Naive thymus-derived CD4-positive, alpha-beta T cell (primary cell): Measurements from ENCODE around the gene BIRC3. TPM values are rescaled to one million over a fixed set of nuclear protein-coding genes. Genes with fewer than 3 reads are reported as not detected.
"Not testable (repeated sequence)": the region's sequence is repeated elsewhere in the genome, so short reads cannot be mapped to it uniquely, and the experiment has no call there.

Source experiments
- ATAC-seq: fragments of 150-1000 bp; cut with Tn5 transposase; 2 replicates; pipeline ENCODE4 v1.10.0; 2021; ENCODE audit warnings: mild to moderate bottlenecking, moderate library complexity
- CTCF ChIA-PET: fragments of 350-600 bp; sonication (Branson Sonifier 250); formaldehyde crosslinking; loops from one replicate; lab custom pipeline; 2021; ENCODE audit warnings: antibody characterized with exemption; lab: Charles Lee
- POLR2A ChIA-PET: fragments of 350-600 bp; sonication (Branson Sonifier 250); formaldehyde crosslinking; loops from one replicate; lab custom pipeline; 2021; ENCODE audit warnings: antibody characterized with exemption, inconsistent platforms; lab: Charles Lee
- DNase-seq, 9 donors: peaks; one replicate each; pipeline versions ENCODE4 v3.0.0 to v3.0.0-alpha.2; 2020 to 2022; ENCODE audit warnings: mixed read lengths in 1 of 9
- H3K27ac ChIP-seq: one replicate; pipeline ENCODE4 v1.7.0; 2013; ENCODE audit warnings: mild to moderate bottlenecking, low read depth, low read length, moderate library complexity
- H3K27me3 ChIP-seq, 2 donors: one replicate each; pipeline ENCODE4 v1.7.0; 2013; ENCODE audit warnings: low read length in 2 of 2, mild to moderate bottlenecking in 2 of 2, moderate library complexity in 2 of 2; ENCODE audit not compliant: control insufficient read depth in 2 of 2, insufficient read depth in 2 of 2
- H3K36me3 ChIP-seq, 3 experiments: 1 replicate in 2 of 3; 2 replicates in 1 of 3; pipeline ENCODE4 v1.7.0; 2013; ENCODE audit warnings: low read length in 3 of 3, mild to moderate bottlenecking in 3 of 3, moderate library complexity in 1 of 3; ENCODE audit not compliant: insufficient read depth in 3 of 3, control insufficient read depth in 2 of 3
- H3K4me1 ChIP-seq, 2 donors: one replicate each; pipeline ENCODE4 v1.7.0; 2013; ENCODE audit warnings: low read length in 2 of 2, mild to moderate bottlenecking in 2 of 2, moderate library complexity in 1 of 2; ENCODE audit not compliant: control insufficient read depth in 2 of 2, insufficient read depth in 2 of 2
- H3K4me3 ChIP-seq: 2 replicates; pipeline ENCODE4 v1.7.0; 2013; ENCODE audit warnings: mild to moderate bottlenecking, low read length
- H3K9me3 ChIP-seq, 3 experiments: 1 replicate in 2 of 3; 2 replicates in 1 of 3; pipeline ENCODE4 v1.7.0; 2013; ENCODE audit warnings: low read length in 3 of 3; ENCODE audit not compliant: control insufficient read depth in 2 of 3
- H3K27ac Mint-ChIP-seq, 9 donors: one replicate each; pipeline ENCODE4 v1.8.0; 2020 to 2022; ENCODE audit warnings: mixed read lengths in 9 of 9, mild to moderate bottlenecking in 8 of 9, moderate library complexity in 5 of 9, inconsistent platforms in 2 of 9
- H3K27me3 Mint-ChIP-seq, 5 donors: one replicate each; pipeline ENCODE4 v1.8.0; 2021 to 2022; ENCODE audit warnings: mixed read lengths in 5 of 5, mild to moderate bottlenecking in 1 of 5
- H3K36me3 Mint-ChIP-seq, 5 donors: one replicate each; pipeline ENCODE4 v1.8.0; 2020 to 2022; ENCODE audit warnings: mixed read lengths in 5 of 5, mild to moderate bottlenecking in 3 of 5, inconsistent platforms in 1 of 5
- H3K4me1 Mint-ChIP-seq, 7 donors: one replicate each; pipeline ENCODE4 v1.8.0; 2020 to 2022; ENCODE audit warnings: mixed read lengths in 7 of 7, mild to moderate bottlenecking in 3 of 7, inconsistent platforms in 1 of 7
- H3K4me3 Mint-ChIP-seq, 10 donors: one replicate each; pipeline ENCODE4 v1.8.0; 2020 to 2022; ENCODE audit warnings: mild to moderate bottlenecking in 10 of 10, mixed read lengths in 10 of 10, moderate library complexity in 6 of 10, inconsistent platforms in 2 of 10
- H3K9me3 Mint-ChIP-seq, 11 donors: one replicate each; pipeline ENCODE4 v1.8.0; 2020 to 2022; ENCODE audit warnings: mixed read lengths in 11 of 11, mild to moderate bottlenecking in 4 of 11, inconsistent platforms in 1 of 11, moderate library complexity in 1 of 11
- intact Hi-C, 2 donors: fragments of 100-400 bp; cut with micrococcal nuclease; formaldehyde crosslinking; loops; one replicate each; pipeline ENCODE4 v1.15.1; 2023
- polyA plus RNA-seq, 2 donors: library from polyadenylated mRNA; unstranded; fragments of 300-500 nt; fragmentation: Illumina TruSeq; gene quantifications; one replicate each; pipeline ENCODE4 v1.2.3, GENCODE V29; 2021
- total RNA-seq, 6 experiments: library from RNA in 5 of 6; stranded (reverse) in 5 of 6; gene quantifications; 1 replicate in 5 of 6; 2 replicates in 1 of 6; pipeline ENCODE4 v1.2.3 and lab custom pipeline; 2021 to 2026

Gene BIRC3
- total and polyA plus RNA-seq, 7 experiments from 2014 or later, result 18.8 to 160 (median 68.1) TPM

- Histone ChIP-seq H3K4me1 (peaks cover 12% of the 10 kb centered on the region in 2 donors), H3K36me3 (no peaks in the 10 kb centered on the region), H3K9me3 (no peaks in the 10 kb centered on the region), H3K27me3 (no peaks in the 10 kb centered on the region), H3K4me3 (no peak overlapping the region), H3K27ac (no peak overlapping the region)
- CTCF ChIA-PET, result interaction anchor here (0.7 to 14.9 kb wide), 4 partner anchors 8 to 374 kb away, joined by 3 to 354 read pairs (median 39); partner anchors contain the start of gene BIRC3
- Mint-ChIP-seq H3K4me1 (peaks cover 16 to 52% (median 49%) of the 10 kb centered on the region in 7 donors), H3K9me3 (peaks cover 0 to 3% (median 0%) of the 10 kb centered on the region in 11 donors), H3K27me3 (no peaks in the 10 kb centered on the region), H3K27ac (peak overlapping the region in 5 of 9 donors; percentile 11 to 89 (median 30)), H3K4me3 (peak overlapping the region in 1 of 10 donors; percentile 21), H3K36me3 (peaks cover 0 to 3% (median 0%) of the 10 kb centered on the region in 5 donors)
- no peak for DNase-seq
- intact Hi-C loops, result no loop called here
- ATAC-seq, result no peak
- POLR2A ChIA-PET, result interaction anchor here (2.7 to 9.5 kb wide), 2 partner anchors 14 to 22 kb away, joined by 9 to 158 read pairs; partner anchors contain the start of gene BIRC3
These were observed 25.5 kb upstream of the BIRC3 start for GRCh38 chr11:102291831-102292230.

GRCh38 chr11:102292933-102293332 lies 24.4 kb upstream of the BIRC3 start:
- H3K4me3 Mint-ChIP-seq, result peak overlapping the region in 3 of 10 donors; percentile 4 to 25 (median 8)
- peaks cover 14 to 50% (median 45%) of the 10 kb centered on the region in 7 donors for H3K4me1 Mint-ChIP-seq

GRCh38 chr11:102293873-102294601 lies 23.2 kb upstream of the BIRC3 start:
- peaks cover 10 to 44% (median 40%) of the 10 kb centered on the region in 7 donors for H3K4me1 Mint-ChIP-seq

More at GRCh38 chr11:102292933-102293332, 24.4 kb upstream of the BIRC3 start:
- no peaks in the 10 kb centered on the region for H3K27me3 ChIP-seq
- Mint-ChIP-seq H3K27ac (peak overlapping the region in 4 of 9 donors; percentile 0 to 91 (median 28)), H3K27me3 (no peaks in the 10 kb centered on the region), H3K9me3 (peaks cover 0 to 7% (median 0%) of the 10 kb centered on the region in 11 donors), H3K36me3 (peaks cover 0 to 10% (median 0%) of the 10 kb centered on the region in 5 donors)
- no peaks in the 10 kb centered on the region for H3K36me3 ChIP-seq
- ATAC-seq (no peak), DNase-seq (no peak)
- H3K27ac ChIP-seq, result no peak overlapping the region
- peaks cover 11 to 12% of the 10 kb centered on the region in 2 donors for H3K4me1 ChIP-seq
- no peaks in the 10 kb centered on the region for H3K9me3 ChIP-seq
- ChIA-PET CTCF (interaction anchor here (1.4 to 14.9 kb wide), 8 partner anchors 21 to 322 kb away, joined by 7 to 354 read pairs (median 12); partner anchors contain the start of gene BIRC3), POLR2A (interaction anchor here (0.8 to 9.5 kb wide), 7 partner anchors 13 to 56 kb away, joined by 3 to 158 read pairs (median 11); partner anchors contain the start of gene BIRC3)
- intact Hi-C loops, result no loop called here
- H3K4me3 ChIP-seq, result no peak overlapping the region

GRCh38 chr11:102295045-102295444 lies 22.2 kb upstream of the BIRC3 start:
- Mint-ChIP-seq H3K36me3 (peaks cover 0 to 31% (median 0%) of the 10 kb centered on the region in 5 donors), H3K9me3 (peaks cover 0 to 21% (median 0%) of the 10 kb centered on the region in 11 donors), H3K4me3 (peak overlapping the region in 4 of 10 donors; percentile 1 to 61 (median 24)), H3K4me1 (peaks cover 11 to 46% (median 42%) of the 10 kb centered on the region in 7 donors), H3K27me3 (no peaks in the 10 kb centered on the region), H3K27ac (peak overlapping the region; percentile 3 to 79 (median 70))
- ChIA-PET POLR2A (interaction anchor here (1.4 to 9.5 kb wide), 11 partner anchors 8 to 156 kb away, joined by 3 to 158 read pairs (median 10); partner anchors contain the start of gene BIRC3), CTCF (interaction anchor here (0.5 to 14.9 kb wide), 7 partner anchors 19 to 371 kb away, joined by 3 to 354 read pairs (median 10); partner anchors contain the start of gene BIRC3)
- intact Hi-C loops, result no loop called here
- H3K36me3 ChIP-seq, result no peaks in the 10 kb centered on the region
- H3K27me3 ChIP-seq, result no peaks in the 10 kb centered on the region
- DNase-seq, result no peak
- no peaks in the 10 kb centered on the region for H3K9me3 ChIP-seq
- no peak overlapping the region for H3K27ac ChIP-seq
- H3K4me3 ChIP-seq, result no peak overlapping the region
- no peak for ATAC-seq
- peaks cover 7 to 13% of the 10 kb centered on the region in 2 donors for H3K4me1 ChIP-seq

More at GRCh38 chr11:102293873-102294601, 23.2 kb upstream of the BIRC3 start:
- Histone ChIP-seq H3K36me3 (no peaks in the 10 kb centered on the region), H3K4me1 (peaks cover 7 to 9% of the 10 kb centered on the region in 2 donors), H3K27me3 (no peaks in the 10 kb centered on the region), H3K4me3 (peak overlapping the region; percentile 49), H3K9me3 (no peaks in the 10 kb centered on the region), H3K27ac (peak overlapping the region; percentile 49)
- intact Hi-C loops, result loop anchor here (1.0 kb wide), 5 partner anchors 8 to 53 kb away; partner anchors contain the start of genes BIRC2 (in 2 of the 2) and BIRC3 (in 2 of the 2)
- Mint-ChIP-seq H3K9me3 (peaks cover 0 to 17% (median 0%) of the 10 kb centered on the region in 11 donors), H3K27ac (peak overlapping the region; percentile 77 to 95 (median 91)), H3K36me3 (peaks cover 0 to 21% (median 0%) of the 10 kb centered on the region in 5 donors), H3K27me3 (no peaks in the 10 kb centered on the region), H3K4me3 (peak overlapping the region; percentile 62 to 97 (median 82))
- ChIA-PET CTCF (interaction anchor here (1.1 to 14.9 kb wide), 13 partner anchors 8 to 372 kb away, joined by 3 to 354 read pairs (median 9); partner anchors contain the start of gene BIRC3), POLR2A (interaction anchor here (0.6 to 9.5 kb wide), 20 partner anchors 9 to 159 kb away, joined by 3 to 158 read pairs (median 4); partner anchors contain the start of genes BIRC3 and TMEM123)
- DNase-seq (peak in 7 of 9 donors; percentile 50 to 75 (median 66)), ATAC-seq (peak; percentile 98)

- H3K9me3 ChIP-seq, H3K4me3 ChIP-seq, DNase-seq, H3K27ac ChIP-seq, H3K27me3 ChIP-seq, H3K4me3 Mint-ChIP-seq, intact Hi-C loops, H3K36me3 ChIP-seq, H3K27me3 Mint-ChIP-seq, ATAC-seq: not testable (repeated sequence)
- peaks cover 0 to 25% (median 6%) of the 10 kb centered on the region in 11 donors for H3K9me3 Mint-ChIP-seq
- POLR2A ChIA-PET, result interaction anchor here (1.1 to 9.5 kb wide), 4 partner anchors 9 to 30 kb away, joined by 3 to 158 read pairs (median 28); partner anchors contain the start of gene BIRC3
- H3K36me3 Mint-ChIP-seq, result peaks cover 0 to 40% (median 4%) of the 10 kb centered on the region in 5 donors
- CTCF ChIA-PET, result interaction anchor here (14.9 kb wide), 1 partner anchor 17 kb away, joined by 354 read pairs; the partner anchor contains the start of gene BIRC3
- peak overlapping the region in 2 of 9 donors; percentile 10 to 22 for H3K27ac Mint-ChIP-seq
- H3K4me1 Mint-ChIP-seq, result peaks cover 18 to 63% (median 54%) of the 10 kb centered on the region in 7 donors
- H3K4me1 ChIP-seq, result peaks cover 20 to 30% of the 10 kb centered on the region in 2 donors
These were observed 20.5 kb upstream of the BIRC3 start for GRCh38 chr11:102296757-102297156.
